IMR-90 (cell line): Measurements from ENCODE around the gene KATNA1.

ENCODE experiments used
- CEBPB ChIP-seq: IDR thresholded peaks from 2 replicates; pipeline ENCODE4 v1.6.1; 2012; ENCODE audit warnings: low read depth, low read length, improper control_type of control experiment
- CTCF ChIP-seq: conservative IDR thresholded peaks from 2 replicates; pipeline ENCODE4 v1.5.1; 2012; ENCODE audit warnings: mild to moderate bottlenecking, low read depth, low read length, improper control_type of control experiment
- MAZ ChIP-seq: IDR thresholded peaks from 2 replicates; pipeline ENCODE4 v1.6.1; 2012; ENCODE audit warnings: low read depth, mild to moderate bottlenecking, low read length, improper control_type of control experiment, moderate library complexity, borderline replicate concordance
- POLR2A ChIP-seq: IDR thresholded peaks from 2 replicates; pipeline ENCODE4 v1.6.1; 2012; ENCODE audit warnings: mild to moderate bottlenecking, low read depth, low read length
- USF2 ChIP-seq: fragments of 150-350 bp; IDR thresholded peaks from 2 replicates; pipeline ENCODE4 v1.6.1; 2017; ENCODE audit warnings: mild to moderate bottlenecking, antibody characterized with exemption, low read length, low read depth

DNA sequence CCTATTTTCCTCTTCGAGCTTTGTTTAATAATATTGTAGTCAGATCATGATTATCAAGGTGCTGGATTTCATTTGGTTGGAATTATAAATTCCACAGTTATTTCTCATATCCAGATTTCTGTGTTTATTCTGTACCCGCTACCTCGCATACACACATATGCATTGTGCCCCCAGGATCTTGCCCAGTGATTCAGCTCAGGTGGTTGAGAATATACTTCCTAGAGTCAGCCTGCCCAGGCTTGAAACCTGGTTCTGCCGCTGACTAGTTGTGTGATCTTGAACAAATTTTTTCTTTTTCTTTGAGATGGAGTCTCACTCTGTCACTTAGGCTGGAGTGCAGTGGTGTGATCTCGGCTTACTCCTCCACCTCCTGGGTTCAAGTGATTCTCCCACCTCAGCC lies 67.6 kb downstream of the KATNA1 start:
- TF ChIP-seq CTCF (no peak), CEBPB (no peak), USF2 (no peak), MAZ (no peak), POLR2A (no peak)
